HG03558 (cell line): ENCODE results near the gene EDARADD.
"Not testable (repeated sequence)": the region's sequence is repeated elsewhere in the genome, so short reads cannot be mapped to it uniquely, and the experiment has no call there.

ENCODE experiments used
- ATAC-seq: cut with Tn5 transposase; IDR thresholded peaks from one replicate; pipeline ENCODE4 v1.9.1; 2021; ENCODE audit warnings: moderate number of reproducible peaks; ENCODE audit not compliant: unreplicated experiment; ENCODE audit errors: extremely low read depth

The EDARADD gene

GRCh38 chr1:236480758-236481436 is 86.8 kb downstream of the EDARADD start:
- ATAC-seq = no peak

- ATAC-seq = no peak
Measured at GRCh38 chr1:236484310-236484971, 90.4 kb downstream of the EDARADD start.

GRCh38 chr1:236486356-236487002 is 92.4 kb downstream of the EDARADD start:
- ATAC-seq = no peak

- not testable (repeated sequence) for ATAC-seq
Measured at GRCh38 chr1:236489161-236489560, 95.1 kb downstream of the EDARADD start.

- no peak for ATAC-seq
Measured at GRCh38 chr1:236489710-236490377, 95.8 kb downstream of the EDARADD start.

- ATAC-seq = no peak
Measured at GRCh38 chr1:236491469-236492136, 97.5 kb downstream of the EDARADD start.

GRCh38 chr1:236492378-236492777 is 98.3 kb downstream of the EDARADD start:
- ATAC-seq = no peak

- ATAC-seq = no peak
Measured at GRCh38 chr1:236494082-236494481, 100.0 kb downstream of the EDARADD start.

- no peak for ATAC-seq
Measured at GRCh38 chr1:236494586-236495466, 100.7 kb downstream of the EDARADD start.

GRCh38 chr1:236495467-236496112 is 101.5 kb downstream of the EDARADD start:
- ATAC-seq = no peak

- no peak for ATAC-seq
Measured at GRCh38 chr1:236497908-236498307, 103.8 kb downstream of the EDARADD start.

- no peak for ATAC-seq
Measured at GRCh38 chr1:236501093-236501492, 107.0 kb downstream of the EDARADD start.

- no peak for ATAC-seq
Measured at GRCh38 chr1:236502579-236502971, 108.5 kb downstream of the EDARADD start.

GRCh38 chr1:236502972-236503639 is 109.0 kb downstream of the EDARADD start:
- no peak for ATAC-seq

GRCh38 chr1:236504338-236504737 is 110.3 kb downstream of the EDARADD start:
- ATAC-seq = not testable (repeated sequence)

- ATAC-seq = no peak
Measured at GRCh38 chr1:236507022-236507700, 113.1 kb downstream of the EDARADD start.

- no peak for ATAC-seq
Measured at GRCh38 chr1:236508593-236509027, 114.5 kb downstream of the EDARADD start.

GRCh38 chr1:236509203-236509602 is 115.1 kb downstream of the EDARADD start:
- ATAC-seq = no peak
